ENCODE measurements around the gene GSTA4.
A peak's percentile ranks its signal among the peaks of the same experiment; 100 is the strongest.
"Not testable (repeated sequence)": the region's sequence is repeated elsewhere in the genome, so short reads cannot be mapped to it uniquely, and the experiment has no call there.

The GSTA4 gene

GRCh38 chr6:53011979-53012378, 16.9 kb upstream of the GSTA4 start:
- DNase-seq, result no peak

- no peak for DNase-seq
Measured at GRCh38 chr6:53010504-53010903, 15.4 kb upstream of the GSTA4 start.

GRCh38 chr6:53009511-53009910, 14.4 kb upstream of the GSTA4 start:
- DNase-seq, result no peak

- no peak for DNase-seq
Measured at GRCh38 chr6:53009056-53009455, 14.0 kb upstream of the GSTA4 start.

GRCh38 chr6:53008192-53008687, 13.2 kb upstream of the GSTA4 start:
- not testable (repeated sequence) for DNase-seq

GRCh38 chr6:53005663-53006250, 10.7 kb upstream of the GSTA4 start:
- no peak for DNase-seq

GRCh38 chr6:52999456-52999855, 4.4 kb upstream of the GSTA4 start:
- no peak for DNase-seq

- no peak for DNase-seq
Measured at GRCh38 chr6:52998603-52999002, 3.5 kb upstream of the GSTA4 start.

- peak; percentile 72 for DNase-seq
Measured at GRCh38 chr6:52995913-52996645, 995 bp upstream of the GSTA4 start.

- no peak for DNase-seq
Measured at GRCh38 chr6:52994839-52995088, 320 bp downstream of the GSTA4 start.

GRCh38 chr6:52994031-52994838, 849 bp downstream of the GSTA4 start:
- DNase-seq, result peak; percentile 31

GRCh38 chr6:52992980-52993920, 1.8 kb downstream of the GSTA4 start:
- DNase-seq, result no peak

GRCh38 chr6:52990342-52990741, 4.7 kb downstream of the GSTA4 start:
- DNase-seq, result no peak

GRCh38 chr6:52985228-52985627, 9.9 kb downstream of the GSTA4 start:
- no peak for DNase-seq

GRCh38 chr6:52984247-52984646, 10.8 kb downstream of the GSTA4 start:
- peak; percentile 92 for DNase-seq

- DNase-seq, result no peak
Measured at GRCh38 chr6:52983159-52983848, 11.8 kb downstream of the GSTA4 start.

- DNase-seq, result no peak
Measured at GRCh38 chr6:52982680-52983079, 12.4 kb downstream of the GSTA4 start.

GRCh38 chr6:52981222-52981900, 13.7 kb downstream of the GSTA4 start:
- peak; percentile 65 for DNase-seq

- DNase-seq, result peak; percentile 70
Measured at GRCh38 chr6:52976591-52977035, 18.5 kb downstream of the GSTA4 start.

GRCh38 chr6:52976149-52976548, 18.9 kb downstream of the GSTA4 start:
- no peak for DNase-seq

- DNase-seq, result no peak
Measured at GRCh38 chr6:52975580-52975979, 19.5 kb downstream of the GSTA4 start.

GRCh38 chr6:52972989-52973388, 22.1 kb downstream of the GSTA4 start:
- no peak for DNase-seq

Measured in RPMI8226 (cell line).